Neural progenitor cell (in vitro differentiated cells): ENCODE data around the gene PLSCR1. TPM values are rescaled to one million over a fixed set of nuclear protein-coding genes. Genes with fewer than 3 reads are reported as not detected.

Experiments used
- DNase-seq: peaks from one replicate; pipeline ENCODE4 v3.0.0-alpha.2; 2016; ENCODE audit warnings: low spot score
- H2AFZ ChIP-seq: fragments of 200-600 bp; sonication (generic); replicated peaks from 2 replicates; pipeline ENCODE4 v1.6.1; 2016; ENCODE audit warnings: antibody characterized with exemption
- H3F3A ChIP-seq: fragments of 200-600 bp; sonication (generic); 2 replicates; pipeline ENCODE4 v1.6.1; 2016; ENCODE audit warnings: antibody characterized with exemption, low read depth
- H3K27ac ChIP-seq: fragments of 200-600 bp; sonication (generic); 2 replicates; pipeline ENCODE4 v1.5.1; 2016; ENCODE audit warnings: mild to moderate bottlenecking
- H3K27me3 ChIP-seq: fragments of 200-600 bp; sonication (generic); 2 replicates; pipeline ENCODE4 v1.6.1; 2016; ENCODE audit warnings: mild to moderate bottlenecking, moderate library complexity
- H3K36me3 ChIP-seq: fragments of 200-600 bp; sonication (generic); 2 replicates; pipeline ENCODE4 v1.5.1; 2016
- H3K4me1 ChIP-seq: fragments of 200-600 bp; sonication (generic); 2 replicates; pipeline ENCODE4 v1.6.1; 2016; ENCODE audit warnings: mixed run types
- H3K4me2 ChIP-seq: fragments of 200-600 bp; sonication (generic); 2 replicates; pipeline ENCODE4 v1.6.1; 2016
- H3K4me3 ChIP-seq: fragments of 200-600 bp; sonication (generic); 2 replicates; pipeline ENCODE4 v1.5.1; 2016
- H3K79me2 ChIP-seq: fragments of 200-600 bp; sonication (generic); 2 replicates; pipeline ENCODE4 v1.6.1; 2016; ENCODE audit warnings: low read depth
- H3K9ac ChIP-seq: fragments of 200-600 bp; sonication (generic); 2 replicates; pipeline ENCODE4 v1.6.1; 2016
- H3K9me3 ChIP-seq: fragments of 200-600 bp; sonication (generic); 2 replicates; pipeline ENCODE4 v1.5.1; 2016; ENCODE audit warnings: low read depth
- H4K20me1 ChIP-seq: fragments of 200-600 bp; sonication (generic); 2 replicates; pipeline ENCODE4 v1.6.1; 2016; ENCODE audit warnings: low read depth
- H3K27ac Mint-ChIP-seq: 3 replicates; pipeline ENCODE4 v1.8.0; 2021; ENCODE audit warnings: mixed read lengths
- H3K27me3 Mint-ChIP-seq: 2 replicates; pipeline ENCODE4 v1.8.0; 2022; ENCODE audit warnings: low read depth, mild to moderate bottlenecking, inconsistent platforms, moderate library complexity, mixed read lengths; ENCODE audit not compliant: insufficient read depth
- H3K36me3 Mint-ChIP-seq: 3 replicates; pipeline ENCODE4 v1.8.0; 2021; ENCODE audit warnings: mixed read lengths
- H3K4me1 Mint-ChIP-seq: 3 replicates; pipeline ENCODE4 v1.8.0; 2021; ENCODE audit warnings: mixed read lengths
- H3K4me3 Mint-ChIP-seq: 3 replicates; pipeline ENCODE4 v1.8.0; 2021; ENCODE audit warnings: mild to moderate bottlenecking, moderate library complexity, mixed read lengths
- H3K9me3 Mint-ChIP-seq: 3 replicates; pipeline ENCODE4 v1.8.0; 2020; ENCODE audit warnings: mixed read lengths
- EZH2 ChIP-seq: fragments of 200-600 bp; sonication (generic); IDR thresholded peaks from 2 replicates; pipeline ENCODE4 v1.6.1; 2017; ENCODE audit warnings: antibody characterized with exemption, mild to moderate bottlenecking, moderate library complexity
- EZH2phosphoT487 ChIP-seq: fragments of 200-600 bp; sonication (generic); IDR thresholded peaks from 2 replicates; pipeline ENCODE4 v1.6.1; 2017; ENCODE audit warnings: antibody characterized with exemption
- total RNA-seq: library from RNA; depleted of rRNA; stranded (reverse); fragments of >200 nt; gene quantifications from 2 replicates; pipeline ENCODE4 v1.2.3, GENCODE V29; 2015; ENCODE audit warnings: low replicate concordance
- TF ChIP-seq, protein P1 (sequence below): fragments of 200-600 bp; sonication (generic); IDR thresholded peaks from 2 replicates; pipeline ENCODE4 v1.5.1; 2017; ENCODE audit warnings: antibody characterized with exemption, mild to moderate bottlenecking

Gene PLSCR1
- total RNA-seq, 1 donor from 2014 or later, result 23.9 TPM

DNA sequence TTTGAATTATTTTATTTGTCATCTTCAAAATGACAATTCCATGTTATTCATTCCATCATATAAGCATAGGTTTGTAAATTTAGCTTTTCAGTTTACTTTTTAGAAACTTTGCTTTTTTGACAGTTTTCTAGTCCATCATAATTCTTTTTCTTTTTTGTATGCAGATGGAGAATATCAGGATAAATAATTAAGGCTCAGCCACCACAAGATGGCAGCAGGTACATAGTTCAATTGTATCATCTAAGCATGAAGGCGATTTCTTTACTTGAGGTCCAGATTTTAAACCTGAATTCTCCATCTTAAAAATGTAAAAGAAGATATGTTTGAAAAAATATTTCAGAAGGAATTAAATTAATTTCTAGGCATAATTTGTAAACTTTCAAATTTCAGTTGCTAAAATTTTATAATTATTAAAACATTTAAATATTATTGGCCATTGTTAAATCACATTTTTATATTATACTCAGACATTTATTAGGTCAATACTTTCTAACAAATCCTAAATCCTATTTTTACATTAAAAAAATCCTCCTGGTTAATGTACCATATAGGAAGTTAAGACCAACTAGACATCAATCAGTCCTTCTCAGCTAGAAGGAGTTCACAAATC is 45.6 kb upstream of the PLSCR1 start:
- Histone ChIP-seq H3K27ac (no peak overlapping the region), H3K27me3 (no peaks in the 10 kb centered on the region), H3K9me3 (no peaks in the 10 kb centered on the region), H2AFZ (no peak overlapping the region), H3F3A (no peaks in the 10 kb centered on the region), H3K4me1 (no peaks in the 10 kb centered on the region), H3K79me2 (no peaks in the 10 kb centered on the region), H3K4me2 (no peak overlapping the region), H3K4me3 (no peak overlapping the region), H4K20me1 (no peaks in the 10 kb centered on the region), H3K36me3 (no peaks in the 10 kb centered on the region), H3K9ac (no peak overlapping the region)
- Mint-ChIP-seq H3K9me3 (no peaks in the 10 kb centered on the region), H3K27me3 (no peaks in the 10 kb centered on the region), H3K4me3 (no peak overlapping the region), H3K36me3 (no peaks in the 10 kb centered on the region), H3K4me1 (no peaks in the 10 kb centered on the region), H3K27ac (no peak overlapping the region)
- DNase-seq, result peak; percentile 42
- TF ChIP-seq EZH2, result no peak
- TF ChIP-seq, protein P1, sequence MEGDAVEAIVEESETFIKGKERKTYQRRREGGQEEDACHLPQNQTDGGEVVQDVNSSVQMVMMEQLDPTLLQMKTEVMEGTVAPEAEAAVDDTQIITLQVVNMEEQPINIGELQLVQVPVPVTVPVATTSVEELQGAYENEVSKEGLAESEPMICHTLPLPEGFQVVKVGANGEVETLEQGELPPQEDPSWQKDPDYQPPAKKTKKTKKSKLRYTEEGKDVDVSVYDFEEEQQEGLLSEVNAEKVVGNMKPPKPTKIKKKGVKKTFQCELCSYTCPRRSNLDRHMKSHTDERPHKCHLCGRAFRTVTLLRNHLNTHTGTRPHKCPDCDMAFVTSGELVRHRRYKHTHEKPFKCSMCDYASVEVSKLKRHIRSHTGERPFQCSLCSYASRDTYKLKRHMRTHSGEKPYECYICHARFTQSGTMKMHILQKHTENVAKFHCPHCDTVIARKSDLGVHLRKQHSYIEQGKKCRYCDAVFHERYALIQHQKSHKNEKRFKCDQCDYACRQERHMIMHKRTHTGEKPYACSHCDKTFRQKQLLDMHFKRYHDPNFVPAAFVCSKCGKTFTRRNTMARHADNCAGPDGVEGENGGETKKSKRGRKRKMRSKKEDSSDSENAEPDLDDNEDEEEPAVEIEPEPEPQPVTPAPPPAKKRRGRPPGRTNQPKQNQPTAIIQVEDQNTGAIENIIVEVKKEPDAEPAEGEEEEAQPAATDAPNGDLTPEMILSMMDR, result peak; percentile 73

DNA sequence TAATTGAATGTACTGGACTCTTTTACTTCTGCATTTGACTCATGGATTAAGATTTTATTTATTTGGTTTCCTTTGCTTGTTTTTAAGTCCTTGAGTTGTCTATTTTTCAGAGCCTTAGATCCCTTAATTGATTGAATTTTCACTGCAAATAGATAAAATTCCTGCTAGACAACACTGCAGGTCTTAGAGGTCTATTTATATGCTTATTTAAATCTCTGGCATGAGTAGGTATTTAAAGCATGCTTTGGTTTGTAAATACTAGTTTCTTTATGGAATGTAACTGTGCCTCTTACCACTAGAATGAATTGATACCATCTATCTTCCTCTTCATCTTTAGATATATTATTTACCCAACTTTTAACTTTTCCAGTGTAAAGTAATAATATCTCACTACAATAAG is 40.7 kb upstream of the PLSCR1 start:
- Histone ChIP-seq H3K9me3 (no peaks in the 10 kb centered on the region), H3K79me2 (no peaks in the 10 kb centered on the region), H4K20me1 (no peaks in the 10 kb centered on the region), H3K27ac (no peak overlapping the region), H3K9ac (no peak overlapping the region), H3K36me3 (no peaks in the 10 kb centered on the region), H3F3A (no peaks in the 10 kb centered on the region), H3K4me2 (no peak overlapping the region), H3K4me1 (no peaks in the 10 kb centered on the region), H3K4me3 (no peak overlapping the region), H3K27me3 (no peaks in the 10 kb centered on the region), H2AFZ (no peak overlapping the region)
- peaks cover 6% of the 10 kb centered on the region for H3K9me3 Mint-ChIP-seq
- no peaks in the 10 kb centered on the region for H3K36me3 Mint-ChIP-seq
- no peaks in the 10 kb centered on the region for H3K27me3 Mint-ChIP-seq
- no peaks in the 10 kb centered on the region for H3K4me1 Mint-ChIP-seq
- no peak overlapping the region for H3K27ac Mint-ChIP-seq
- no peak for DNase-seq
- TF ChIP-seq EZH2 (no peak), EZH2phosphoT487 (no peak)
- TF ChIP-seq, protein P1, result no peak
- no peak overlapping the region for H3K4me3 Mint-ChIP-seq

DNA sequence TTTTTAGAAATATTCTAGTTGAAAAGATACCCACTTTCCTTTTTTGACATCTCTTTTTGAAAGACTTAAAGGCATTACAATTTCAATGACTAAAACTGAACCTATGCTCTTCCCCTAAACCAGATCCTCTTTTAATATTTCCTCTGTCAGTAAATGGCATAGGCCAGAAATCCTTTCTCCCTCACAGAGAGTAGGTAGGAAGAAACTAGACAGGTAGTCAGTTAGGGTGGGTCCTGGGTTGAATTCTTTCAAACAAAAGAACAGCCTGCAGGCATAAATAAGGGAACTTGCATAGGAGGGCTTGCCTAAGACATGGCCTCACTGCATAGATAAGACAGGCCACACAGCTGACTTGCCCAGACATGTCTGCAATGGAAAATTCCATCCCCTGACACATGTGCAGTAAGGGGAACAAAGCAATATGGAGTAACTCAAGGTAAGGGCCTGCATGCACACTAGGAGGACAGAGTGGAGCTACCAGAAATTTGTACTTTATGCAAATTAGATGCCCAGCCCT is 37.6 kb upstream of the PLSCR1 start:
- no peaks in the 10 kb centered on the region for H3K9me3 ChIP-seq
- no peak overlapping the region for H3K4me2 ChIP-seq
- no peak overlapping the region for H3K9ac ChIP-seq
- H3K9me3 Mint-ChIP-seq, result peaks cover 6% of the 10 kb centered on the region
- H3K27ac Mint-ChIP-seq, result no peak overlapping the region
- H4K20me1 ChIP-seq, result no peaks in the 10 kb centered on the region
- H2AFZ ChIP-seq, result peak overlapping the region; percentile 29
- TF ChIP-seq, protein P1, result no peak
- no peaks in the 10 kb centered on the region for H3K36me3 Mint-ChIP-seq
- no peaks in the 10 kb centered on the region for H3K36me3 ChIP-seq
- H3K27me3 Mint-ChIP-seq, result no peaks in the 10 kb centered on the region
- H3K27ac ChIP-seq, result no peak overlapping the region
- DNase-seq, result no peak
- no peaks in the 10 kb centered on the region for H3K27me3 ChIP-seq
- H3K4me3 ChIP-seq, result no peak overlapping the region
- H3K4me1 Mint-ChIP-seq, result no peaks in the 10 kb centered on the region
- H3F3A ChIP-seq, result no peaks in the 10 kb centered on the region
- H3K4me3 Mint-ChIP-seq, result no peak overlapping the region
- H3K79me2 ChIP-seq, result no peaks in the 10 kb centered on the region
- no peaks in the 10 kb centered on the region for H3K4me1 ChIP-seq
